Cardiac fibroblast (primary cell): ENCODE results near the gene ATXN7L3B.

ENCODE experiments used
- DNase-seq, 2 donors: peaks; one replicate each; pipeline versions ENCODE4 v3.0.0 to v3.0.0-alpha.2; 2010; ENCODE audit warnings: low read depth in 2 of 2
- H3K4me3 ChIP-seq, 2 donors: replicated peaks in 1 of 2; 1 replicate in 1 of 2; 2 replicates in 1 of 2; pipeline ENCODE4 v1.5.1; 2011; ENCODE audit warnings: low read depth in 2 of 2, low read length in 2 of 2, mild to moderate bottlenecking in 2 of 2, moderate library complexity in 1 of 2
- CTCF ChIP-seq: IDR thresholded peaks from one replicate; pipeline ENCODE4 v1.5.1; 2011; ENCODE audit warnings: low read depth, mild to moderate bottlenecking, low read length, inconsistent platforms

Gene ATXN7L3B

GRCh38 chr12:74581439-74581838 is 43.8 kb downstream of the ATXN7L3B start:
- TF ChIP-seq CTCF: no peak
- H3K4me3 ChIP-seq: no peak overlapping the region
- DNase-seq: no peak

- H3K4me3 ChIP-seq: no peak overlapping the region
- no peak for TF ChIP-seq CTCF
- DNase-seq: no peak
Observed at GRCh38 chr12:74584483-74585062, 46.9 kb downstream of the ATXN7L3B start.

GRCh38 chr12:74586251-74586650 is 48.6 kb downstream of the ATXN7L3B start:
- TF ChIP-seq CTCF: no peak
- no peak overlapping the region for H3K4me3 ChIP-seq
- DNase-seq: no peak
